ENCODE results near the gene L3MBTL3.

- TF ChIP-seq, protein P1, sequence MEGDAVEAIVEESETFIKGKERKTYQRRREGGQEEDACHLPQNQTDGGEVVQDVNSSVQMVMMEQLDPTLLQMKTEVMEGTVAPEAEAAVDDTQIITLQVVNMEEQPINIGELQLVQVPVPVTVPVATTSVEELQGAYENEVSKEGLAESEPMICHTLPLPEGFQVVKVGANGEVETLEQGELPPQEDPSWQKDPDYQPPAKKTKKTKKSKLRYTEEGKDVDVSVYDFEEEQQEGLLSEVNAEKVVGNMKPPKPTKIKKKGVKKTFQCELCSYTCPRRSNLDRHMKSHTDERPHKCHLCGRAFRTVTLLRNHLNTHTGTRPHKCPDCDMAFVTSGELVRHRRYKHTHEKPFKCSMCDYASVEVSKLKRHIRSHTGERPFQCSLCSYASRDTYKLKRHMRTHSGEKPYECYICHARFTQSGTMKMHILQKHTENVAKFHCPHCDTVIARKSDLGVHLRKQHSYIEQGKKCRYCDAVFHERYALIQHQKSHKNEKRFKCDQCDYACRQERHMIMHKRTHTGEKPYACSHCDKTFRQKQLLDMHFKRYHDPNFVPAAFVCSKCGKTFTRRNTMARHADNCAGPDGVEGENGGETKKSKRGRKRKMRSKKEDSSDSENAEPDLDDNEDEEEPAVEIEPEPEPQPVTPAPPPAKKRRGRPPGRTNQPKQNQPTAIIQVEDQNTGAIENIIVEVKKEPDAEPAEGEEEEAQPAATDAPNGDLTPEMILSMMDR (IDR thresholded peaks at IDR 0.05 in 4 of 5, conservative IDR thresholded peaks at IDR 0.05 in 1 of 5) = no peak
- TF ChIP-seq POLR2A (IDR thresholded peaks at IDR 0.05) = no peak
These were observed 169.2 kb downstream of the L3MBTL3 start for GRCh38 chr6:130187335-130188206.
